ENCODE data around the gene KIAA0232. TPM values are rescaled to one million over a fixed set of nuclear protein-coding genes. Genes with fewer than 3 reads are reported as not detected.
A peak's percentile ranks its signal among the peaks of the same experiment; 100 is the strongest.

The KIAA0232 gene
- total and polyA plus RNA-seq, 2 of the 8 experiments (the other 6 are each of a cell fraction or from before 2014, with no cell fraction given): 5.6 to 23.3 TPM

- no peak overlapping the region for H3K27ac ChIP-seq (ENCODE audit: low read depth, low read length)
- no peaks in the 10 kb centered on the region for H3K4me1 ChIP-seq (replicated peaks in 1 of 4; ENCODE audit: control insufficient read depth in 3 of 4, insufficient read depth in 4 of 4, low read length in 3 of 4)
- no peak overlapping the region for H2BK120ac ChIP-seq (replicated peaks; ENCODE audit: low read depth, low read length)
- FAIRE-seq (no peak), DNase-seq (ENCODE audit: low read depth in 1 of 2, low spot score in 2 of 2) (no peak)
- peaks cover 8 to 9% of the 10 kb centered on the region in 2 experiments for H4K20me1 ChIP-seq (replicated peaks in 1 of 2; ENCODE audit: control insufficient read depth in 1 of 2, insufficient read depth in 2 of 2, low read length in 2 of 2)
- no peak overlapping the region for H3K9ac ChIP-seq (replicated peaks in 1 of 4; ENCODE audit: extremely low read depth in 1 of 4, low read depth in 3 of 4, low read length in 3 of 4)
- no peak overlapping the region for H4K5ac ChIP-seq (ENCODE audit: insufficient read length, low read depth, low read length)
- no peaks in the 10 kb centered on the region for H3K9me3 ChIP-seq (ENCODE audit: insufficient read depth in 2 of 2, low read depth in 1 of 2, low read length in 1 of 2)
- H3K27me3 ChIP-seq (replicated peaks in 1 of 4; ENCODE audit: control insufficient read depth in 3 of 4, extremely low read depth in 1 of 4, insufficient read depth in 3 of 4, low read length in 3 of 4): no peaks in the 10 kb centered on the region
- H3K23me2 ChIP-seq (ENCODE audit: low read depth, low read length): no peaks in the 10 kb centered on the region
- CTCF ChIA-PET (ENCODE audit: partially characterized antibody): interaction anchor here (0.6 to 10.2 kb wide), 58 partner anchors 8 to 241 kb away, joined by 3 to 182 read pairs (median 6); partner anchors contain the start of genes BLOC1S4 and MRFAP1L1
- TF ChIP-seq POLR2A (IDR thresholded peaks at IDR 0.05; ENCODE audit: control extremely low read depth in 1 of 2, low read depth in 2 of 2, low read length in 2 of 2) (no peak), CREB1 (IDR thresholded peaks at IDR 0.05) (no peak), TAF7 (optimal IDR thresholded peaks at IDR 0.05; ENCODE audit: borderline replicate concordance, low read depth, low read length) (no peak), RAD21 (IDR thresholded peaks at IDR 0.05 in 1 of 2, conservative IDR thresholded peaks at IDR 0.05 in 1 of 2; ENCODE audit: low read depth in 2 of 2, low read length in 2 of 2) (peak; percentile 34 to 44), SP4 (IDR thresholded peaks at IDR 0.05; ENCODE audit: low read length) (no peak), CTCF (IDR thresholded peaks at IDR 0.05; ENCODE audit: control extremely low read depth in 1 of 3, insufficient read depth in 1 of 3, low read depth in 1 of 3, low read length in 3 of 3) (peak in 2 of 3 experiments; percentile 5 to 27; a peak in 1 of 4 replicates), EP300 (IDR thresholded peaks at IDR 0.05; ENCODE audit: borderline replicate concordance in 1 of 2, low read depth in 2 of 2, low read length in 2 of 2) (no peak)
- H3K23ac ChIP-seq (ENCODE audit: insufficient read length): no peak overlapping the region
- no peak overlapping the region for H3K4ac ChIP-seq (replicated peaks; ENCODE audit: insufficient read length, low read depth, low read length)
- no peak overlapping the region for H2BK5ac ChIP-seq (ENCODE audit: low read depth, low read length)
- H3K4me3 ChIP-seq (ENCODE audit: extremely low read depth in 1 of 4, insufficient read depth in 2 of 4, low read depth in 3 of 4, low read length in 4 of 4): no peak overlapping the region
- H2BK12ac ChIP-seq (ENCODE audit: low read depth, low read length): no peak overlapping the region
- H3K4me2 ChIP-seq (ENCODE audit: insufficient read depth in 1 of 2, low read depth in 2 of 2, low read length in 2 of 2): no peak overlapping the region
- no peak overlapping the region for H2AFZ ChIP-seq (ENCODE audit: low read length)
- H4K91ac ChIP-seq (replicated peaks; ENCODE audit: insufficient read length, low read length): no peak overlapping the region
- POLR2A ChIA-PET (ENCODE audit: partially characterized antibody): interaction anchor here (0.8 to 1.9 kb wide), 3 partner anchors 153 to 173 kb away, joined by 3 to 6 read pairs (median 5); partner anchors contain the start of gene BLOC1S4
- no peak overlapping the region; the same call in 1 of the 2 replicates for H2BK15ac ChIP-seq (ENCODE audit: low read length)
- no peak overlapping the region for H3K18ac ChIP-seq (ENCODE audit: extremely low read depth, low read length)
- H2BK20ac ChIP-seq (ENCODE audit: low read length): no peak overlapping the region
- H3K79me1 ChIP-seq (ENCODE audit: low read depth, low read length): no peaks in the 10 kb centered on the region; the same call in 1 of the 2 replicates
- no peak overlapping the region for H4K8ac ChIP-seq (ENCODE audit: extremely low read depth, insufficient read depth, low read length)
- H3K79me2 ChIP-seq (ENCODE audit: control insufficient read depth in 1 of 2, insufficient read depth in 2 of 2, low read length in 2 of 2): no peaks in the 10 kb centered on the region
- H2AK5ac ChIP-seq (ENCODE audit: low read depth, low read length): no peak overlapping the region
- H3K14ac ChIP-seq (ENCODE audit: insufficient read length): no peak overlapping the region
- H3K56ac ChIP-seq (replicated peaks; ENCODE audit: insufficient read length, low read depth, low read length): no peak overlapping the region
- peaks cover 2 to 26% (median 15%) of the 10 kb centered on the region in 4 experiments; a peak in 4 of 8 replicates for H3K36me3 ChIP-seq (ENCODE audit: control insufficient read depth in 2 of 4, insufficient read depth in 4 of 4, low read length in 3 of 4)
Observed at GRCh38 chr4:6873291-6873690, 90.8 kb downstream of the KIAA0232 start.

Measured in H1 (cell line).